Nephron progenitor cell (in vitro differentiated cells): ENCODE data around the gene AHCYL1.

Experiments used
- DNase-seq: peaks from one replicate; pipeline ENCODE4 v3.0.0; 2021
- H3K27ac Mint-ChIP-seq: 2 replicates; pipeline ENCODE4 v1.8.0; 2021; ENCODE audit warnings: mild to moderate bottlenecking, moderate library complexity, mixed read lengths
- H3K27me3 Mint-ChIP-seq: 2 replicates; pipeline ENCODE4 v1.8.0; 2021; ENCODE audit warnings: mild to moderate bottlenecking, low read depth, mixed read lengths; ENCODE audit not compliant: poor library complexity
- H3K36me3 Mint-ChIP-seq: 2 replicates; pipeline ENCODE4 v1.8.0; 2021; ENCODE audit warnings: low read depth, mixed read lengths
- H3K4me1 Mint-ChIP-seq: 2 replicates; pipeline ENCODE4 v1.8.0; 2021; ENCODE audit warnings: mixed read lengths
- H3K4me3 Mint-ChIP-seq: 2 replicates; pipeline ENCODE4 v1.8.0; 2021; ENCODE audit warnings: mild to moderate bottlenecking, moderate library complexity, mixed read lengths
- H3K9me3 Mint-ChIP-seq: 2 replicates; pipeline ENCODE4 v1.8.0; 2021; ENCODE audit warnings: mild to moderate bottlenecking, moderate library complexity, mixed read lengths
- CTCF ChIP-seq: fragments of 200-600 bp; sonication (generic); IDR thresholded peaks from 2 replicates; pipeline ENCODE4 v1.5.0; 2021; ENCODE audit warnings: antibody characterized with exemption

AHCYL1 gene

GRCh38 chr1:109994654-109995053, 10.1 kb downstream of the AHCYL1 start:
- peaks cover 42% of the 10 kb centered on the region for H3K36me3 Mint-ChIP-seq
- peaks cover 35% of the 10 kb centered on the region for H3K4me1 Mint-ChIP-seq
- no peaks in the 10 kb centered on the region for H3K27me3 Mint-ChIP-seq
- H3K4me3 Mint-ChIP-seq = no peak overlapping the region
- no peaks in the 10 kb centered on the region for H3K9me3 Mint-ChIP-seq
- DNase-seq = no peak
- TF ChIP-seq CTCF = no peak
- no peak overlapping the region for H3K27ac Mint-ChIP-seq

GRCh38 chr1:109995536-109995935, 11.0 kb downstream of the AHCYL1 start:
- no peak overlapping the region for H3K4me3 Mint-ChIP-seq
- H3K9me3 Mint-ChIP-seq = no peaks in the 10 kb centered on the region
- no peak overlapping the region for H3K27ac Mint-ChIP-seq
- TF ChIP-seq CTCF = no peak
- DNase-seq = no peak
- peaks cover 29% of the 10 kb centered on the region for H3K4me1 Mint-ChIP-seq
- no peaks in the 10 kb centered on the region for H3K27me3 Mint-ChIP-seq
- H3K36me3 Mint-ChIP-seq = peaks cover 38% of the 10 kb centered on the region

GRCh38 chr1:109996476-109996875, 11.9 kb downstream of the AHCYL1 start:
- H3K27ac Mint-ChIP-seq = no peak overlapping the region
- H3K36me3 Mint-ChIP-seq = peaks cover 30% of the 10 kb centered on the region
- DNase-seq = no peak
- H3K27me3 Mint-ChIP-seq = no peaks in the 10 kb centered on the region
- H3K4me1 Mint-ChIP-seq = peaks cover 22% of the 10 kb centered on the region
- no peak for TF ChIP-seq CTCF
- no peaks in the 10 kb centered on the region for H3K9me3 Mint-ChIP-seq
- H3K4me3 Mint-ChIP-seq = no peak overlapping the region

GRCh38 chr1:109997204-109997866, 12.8 kb downstream of the AHCYL1 start:
- no peak for DNase-seq
- Mint-ChIP-seq H3K36me3 (peaks cover 28% of the 10 kb centered on the region), H3K4me3 (no peak overlapping the region), H3K4me1 (peaks cover 22% of the 10 kb centered on the region), H3K9me3 (no peaks in the 10 kb centered on the region), H3K27ac (peak overlapping the region; percentile 90), H3K27me3 (no peaks in the 10 kb centered on the region)
- TF ChIP-seq CTCF = no peak

GRCh38 chr1:109997867-109998229, 13.3 kb downstream of the AHCYL1 start:
- no peak for TF ChIP-seq CTCF
- peaks cover 27% of the 10 kb centered on the region for H3K4me1 Mint-ChIP-seq
- no peak overlapping the region for H3K4me3 Mint-ChIP-seq
- no peak for DNase-seq
- no peaks in the 10 kb centered on the region for H3K27me3 Mint-ChIP-seq
- no peaks in the 10 kb centered on the region for H3K9me3 Mint-ChIP-seq
- peaks cover 28% of the 10 kb centered on the region for H3K36me3 Mint-ChIP-seq
- H3K27ac Mint-ChIP-seq = peak overlapping the region; percentile 90

DNA sequence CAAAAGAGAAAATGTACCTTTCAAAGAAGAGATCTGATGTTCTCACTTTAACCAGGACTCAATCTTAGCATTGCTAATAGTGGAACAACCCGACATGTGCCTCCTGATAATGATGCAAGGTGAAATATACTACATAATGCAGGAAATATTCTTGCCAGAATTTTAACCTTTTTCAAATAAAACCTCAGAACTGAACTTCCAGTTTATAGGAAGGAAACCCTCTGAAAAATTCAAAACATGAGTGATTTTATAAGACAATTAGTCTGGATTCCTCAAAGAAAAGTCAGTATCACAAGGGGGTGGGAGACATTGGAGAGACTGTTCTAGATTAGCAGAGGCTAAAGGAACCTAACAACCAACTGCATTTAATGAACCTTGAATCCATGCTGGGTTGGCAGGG, 18.1 kb downstream of the AHCYL1 start:
- Mint-ChIP-seq H3K9me3 (no peaks in the 10 kb centered on the region), H3K36me3 (peaks cover 3% of the 10 kb centered on the region), H3K27ac (peak overlapping the region; percentile 97), H3K4me1 (peaks cover 60% of the 10 kb centered on the region), H3K27me3 (no peaks in the 10 kb centered on the region), H3K4me3 (no peak overlapping the region)
- DNase-seq = no peak
- TF ChIP-seq CTCF = no peak
